CD4-positive, alpha-beta T cell treated with Interleukin-6 at 100 ng/mL for 8 hours (primary cell): ENCODE results near the gene SPECC1.
"Not testable (repeated sequence)": the region's sequence is repeated elsewhere in the genome, so short reads cannot be mapped to it uniquely, and the experiment has no call there.

Source experiments
- DNase-seq: peaks from one replicate; pipeline ENCODE4 v3.0.0-alpha.2; 2020; ENCODE audit warnings: mixed read lengths, low spot score

The SPECC1 gene

DNA sequence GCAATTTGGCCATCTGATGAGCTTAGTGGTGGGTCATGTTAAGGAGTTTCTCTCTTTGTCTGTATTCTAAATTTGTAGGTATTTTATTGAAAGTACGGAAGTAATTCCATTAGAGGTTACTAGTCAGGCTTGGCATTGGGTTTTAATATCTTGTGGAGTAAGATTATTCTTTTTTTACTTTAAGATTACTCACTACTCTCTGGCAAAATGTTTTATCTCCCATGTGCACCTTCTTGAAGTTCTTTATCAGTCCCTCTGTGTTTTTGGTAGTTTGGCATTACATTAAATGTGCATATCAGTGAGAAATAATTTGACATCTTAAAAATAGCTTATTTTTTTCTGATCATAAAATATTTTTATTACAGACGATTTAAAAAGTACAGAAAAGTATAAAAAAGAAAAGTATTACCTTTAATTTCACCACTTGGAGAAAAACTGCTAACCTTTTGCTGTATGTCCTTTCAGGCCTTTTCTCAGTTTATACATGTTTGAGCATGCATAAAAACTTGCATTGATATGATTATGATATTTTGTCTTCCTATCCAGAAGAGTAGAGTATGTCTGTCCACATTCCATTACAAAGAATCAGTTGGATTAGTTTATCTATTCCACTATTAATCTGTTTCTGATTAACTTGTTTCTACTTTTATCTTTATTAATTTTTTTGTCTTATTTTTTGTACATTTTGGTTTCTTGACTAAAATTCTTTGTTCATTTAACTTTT, 198.3 kb downstream of the SPECC1 start:
- DNase-seq, result no peak

GRCh38 chr17:20208717-20209116, 199.6 kb downstream of the SPECC1 start:
- no peak for DNase-seq

- no peak for DNase-seq
These were observed 201.0 kb downstream of the SPECC1 start for GRCh38 chr17:20210180-20210579.

DNA sequence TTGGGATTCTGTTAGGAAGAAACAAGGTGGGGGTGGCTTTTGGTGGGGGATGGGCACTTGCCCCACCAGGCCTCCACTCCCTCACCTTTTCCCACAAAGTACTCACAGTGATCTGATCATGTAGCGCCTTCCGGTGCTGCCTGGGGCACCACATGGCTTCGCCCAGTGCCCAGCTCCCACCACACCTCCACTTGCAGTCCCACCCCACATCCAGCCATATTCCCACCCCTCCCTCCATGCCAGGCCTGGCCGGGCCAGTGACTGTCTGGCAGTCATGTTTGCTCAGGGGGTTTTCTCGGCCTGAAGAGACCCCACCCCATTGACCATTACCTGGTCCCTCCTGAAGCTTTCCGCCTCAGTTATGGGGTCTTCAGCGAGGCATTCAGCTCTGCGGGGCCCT, 201.5 kb downstream of the SPECC1 start:
- DNase-seq, result no peak

GRCh38 chr17:20211246-20211645, 202.1 kb downstream of the SPECC1 start:
- no peak for DNase-seq

- DNase-seq, result no peak
These were observed 204.3 kb downstream of the SPECC1 start for GRCh38 chr17:20213449-20213848.

DNA sequence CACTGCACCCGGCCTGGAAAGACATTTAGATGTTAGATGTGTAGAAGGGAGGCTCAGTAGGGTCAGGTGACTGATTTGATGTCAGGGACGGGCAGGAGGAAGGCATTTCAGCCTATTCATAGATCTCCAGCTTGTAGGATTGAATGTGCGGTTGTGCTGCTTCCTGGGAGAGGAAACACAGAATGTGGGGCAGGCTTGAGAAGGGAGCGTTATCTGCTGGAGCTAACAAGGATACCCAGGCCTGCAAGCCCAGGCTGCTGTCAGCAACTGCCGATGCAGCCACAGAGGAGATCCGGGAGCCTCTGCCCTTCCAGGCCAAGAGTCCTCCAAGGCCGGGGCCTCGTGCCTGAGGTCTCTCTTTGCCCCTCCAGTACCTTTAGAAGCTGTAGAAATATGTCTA, 205.6 kb downstream of the SPECC1 start:
- DNase-seq, result no peak

DNA sequence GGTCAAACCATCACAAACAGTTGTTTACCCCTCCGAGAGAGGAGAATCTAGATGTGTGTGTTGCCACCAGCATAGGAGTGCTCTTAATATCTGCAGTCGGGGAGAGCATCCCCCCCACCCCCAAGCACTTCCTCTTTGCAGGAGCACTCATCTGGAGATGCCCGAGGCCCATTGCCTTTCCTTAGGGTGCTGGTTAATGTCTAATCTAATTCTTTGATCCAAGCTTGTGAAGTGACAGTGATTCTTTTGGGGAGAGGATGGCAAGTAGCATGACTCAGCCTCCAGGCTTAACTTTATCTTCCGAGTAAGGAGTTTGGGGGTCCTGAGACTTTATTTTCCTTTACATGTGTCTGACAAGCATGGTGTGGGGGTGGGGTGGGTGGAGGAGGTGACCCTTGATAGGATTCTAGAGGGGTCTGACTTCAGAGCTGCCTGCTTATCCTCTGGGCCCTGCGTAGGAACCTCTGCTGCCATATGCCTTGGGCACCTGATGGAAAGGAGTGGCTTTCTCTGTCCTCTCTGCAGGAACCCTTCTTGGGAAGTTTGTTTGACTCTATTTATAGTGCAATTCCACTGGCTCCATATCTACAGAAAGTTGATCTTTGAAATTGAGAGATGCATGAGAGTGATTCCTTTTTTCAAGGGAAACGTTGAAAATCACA, 207.1 kb downstream of the SPECC1 start:
- DNase-seq, result no peak

GRCh38 chr17:20216853-20217252, 207.7 kb downstream of the SPECC1 start:
- no peak for DNase-seq

GRCh38 chr17:20217677-20218076, 208.5 kb downstream of the SPECC1 start:
- no peak for DNase-seq

GRCh38 chr17:20218272-20218671, 209.1 kb downstream of the SPECC1 start:
- no peak for DNase-seq

GRCh38 chr17:20223808-20224328, 214.7 kb downstream of the SPECC1 start:
- no peak for DNase-seq

DNA sequence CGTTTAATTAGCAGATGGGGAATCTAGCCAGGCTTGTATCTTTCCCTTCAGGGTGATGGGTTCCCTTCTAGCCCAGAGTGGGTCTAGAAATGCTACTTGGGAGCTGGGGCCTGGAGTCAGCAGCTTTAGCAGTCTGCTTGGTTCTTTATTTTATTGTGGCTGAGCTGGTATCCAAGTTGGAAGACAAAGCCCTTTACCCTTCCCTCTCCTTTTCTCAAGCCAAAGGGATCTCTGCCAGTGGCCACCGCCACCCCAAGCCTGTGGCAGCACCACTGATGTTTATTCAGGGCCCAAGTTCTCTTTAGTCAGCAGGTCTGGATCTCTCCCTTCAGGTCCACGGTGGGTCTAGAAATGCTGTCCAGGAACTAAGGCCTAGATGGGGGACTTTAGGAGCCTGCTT, 215.2 kb downstream of the SPECC1 start:
- DNase-seq, result no peak

DNA sequence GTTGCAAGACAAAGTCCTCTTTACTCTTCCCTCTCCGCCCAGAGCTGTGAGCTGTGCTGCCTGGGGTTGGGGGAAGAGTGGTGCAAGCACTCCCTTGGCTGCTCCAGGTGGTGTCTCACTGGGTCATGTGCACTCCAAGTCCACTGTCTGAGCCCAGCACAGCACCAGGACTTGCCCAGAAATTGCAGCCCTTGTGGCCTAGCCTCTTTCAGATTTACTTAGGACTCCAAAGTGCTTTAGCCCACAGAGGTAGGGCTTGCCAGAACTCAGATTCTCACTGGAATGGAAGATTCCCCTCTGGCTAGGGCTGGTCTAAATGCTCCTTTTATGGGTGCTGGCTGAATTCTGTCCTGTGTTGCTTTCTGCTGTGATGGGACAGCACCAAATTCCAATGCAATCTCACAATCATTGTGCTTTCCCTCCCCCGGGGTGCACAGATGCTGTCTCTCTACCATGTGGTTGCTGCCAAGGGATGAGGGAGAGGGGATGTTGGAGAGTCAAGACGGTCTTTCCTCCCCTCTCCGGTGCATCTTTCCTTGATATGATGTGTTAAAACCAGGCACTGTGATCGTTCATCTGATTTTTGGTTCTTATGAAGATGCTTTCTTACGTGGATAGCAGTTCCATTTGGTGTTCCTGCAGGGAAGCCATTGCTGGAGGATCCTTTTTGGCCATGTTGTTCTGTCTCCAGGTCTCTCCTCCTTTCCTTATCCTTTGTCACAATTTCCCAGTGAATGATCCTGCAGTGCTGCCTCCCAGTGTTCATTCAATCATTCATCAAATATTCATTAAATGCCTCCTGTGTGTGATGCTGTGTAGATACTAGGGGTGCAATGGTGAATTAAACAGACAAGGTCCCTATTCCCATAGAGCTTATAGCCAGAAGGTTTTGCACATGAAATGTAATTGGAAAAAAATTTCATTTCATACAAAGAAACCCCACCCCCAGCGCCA, 216.3 kb downstream of the SPECC1 start:
- no peak for DNase-seq

- DNase-seq, result peak; percentile 74
These were observed 217.8 kb downstream of the SPECC1 start for GRCh38 chr17:20226814-20227482.

- DNase-seq, result not testable (repeated sequence)
These were observed 218.7 kb downstream of the SPECC1 start for GRCh38 chr17:20227720-20228370.

GRCh38 chr17:20228410-20228809, 219.3 kb downstream of the SPECC1 start:
- no peak for DNase-seq

- no peak for DNase-seq
These were observed 219.7 kb downstream of the SPECC1 start for GRCh38 chr17:20228860-20229259.

GRCh38 chr17:20230924-20231323, 221.8 kb downstream of the SPECC1 start:
- no peak for DNase-seq

DNA sequence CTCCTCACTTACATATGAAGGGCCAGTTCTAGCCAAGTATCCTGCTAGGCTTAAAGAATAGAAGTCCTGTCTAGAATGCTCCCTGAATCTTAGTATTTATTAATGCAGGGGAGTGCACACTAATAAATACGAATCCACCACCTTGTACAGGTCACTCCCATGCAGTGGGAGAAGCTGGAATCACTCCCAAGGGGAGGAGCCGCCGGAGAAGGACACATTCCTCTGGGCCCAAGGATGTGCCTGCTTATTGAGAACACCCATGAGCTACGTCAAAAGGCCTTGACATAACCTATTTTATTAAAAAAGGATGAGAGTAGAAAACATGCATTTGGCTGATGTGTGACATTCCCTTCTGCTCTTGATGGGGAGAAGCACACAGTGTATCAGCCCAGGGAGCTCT, 223.5 kb downstream of the SPECC1 start:
- DNase-seq, result no peak

GRCh38 chr17:20234276-20234675, 225.1 kb downstream of the SPECC1 start:
- DNase-seq, result peak; percentile 76
